GM19193 (cell line): ENCODE results near the gene SF3B4.

ENCODE experiments used
- POLR2A ChIP-seq: IDR thresholded peaks from 4 replicates; pipeline ENCODE4 v1.6.1; 2011; ENCODE audit not compliant: insufficient read depth, insufficient read length; ENCODE audit errors: extremely low read depth

The SF3B4 gene, protein sequence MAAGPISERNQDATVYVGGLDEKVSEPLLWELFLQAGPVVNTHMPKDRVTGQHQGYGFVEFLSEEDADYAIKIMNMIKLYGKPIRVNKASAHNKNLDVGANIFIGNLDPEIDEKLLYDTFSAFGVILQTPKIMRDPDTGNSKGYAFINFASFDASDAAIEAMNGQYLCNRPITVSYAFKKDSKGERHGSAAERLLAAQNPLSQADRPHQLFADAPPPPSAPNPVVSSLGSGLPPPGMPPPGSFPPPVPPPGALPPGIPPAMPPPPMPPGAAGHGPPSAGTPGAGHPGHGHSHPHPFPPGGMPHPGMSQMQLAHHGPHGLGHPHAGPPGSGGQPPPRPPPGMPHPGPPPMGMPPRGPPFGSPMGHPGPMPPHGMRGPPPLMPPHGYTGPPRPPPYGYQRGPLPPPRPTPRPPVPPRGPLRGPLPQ

DNA sequence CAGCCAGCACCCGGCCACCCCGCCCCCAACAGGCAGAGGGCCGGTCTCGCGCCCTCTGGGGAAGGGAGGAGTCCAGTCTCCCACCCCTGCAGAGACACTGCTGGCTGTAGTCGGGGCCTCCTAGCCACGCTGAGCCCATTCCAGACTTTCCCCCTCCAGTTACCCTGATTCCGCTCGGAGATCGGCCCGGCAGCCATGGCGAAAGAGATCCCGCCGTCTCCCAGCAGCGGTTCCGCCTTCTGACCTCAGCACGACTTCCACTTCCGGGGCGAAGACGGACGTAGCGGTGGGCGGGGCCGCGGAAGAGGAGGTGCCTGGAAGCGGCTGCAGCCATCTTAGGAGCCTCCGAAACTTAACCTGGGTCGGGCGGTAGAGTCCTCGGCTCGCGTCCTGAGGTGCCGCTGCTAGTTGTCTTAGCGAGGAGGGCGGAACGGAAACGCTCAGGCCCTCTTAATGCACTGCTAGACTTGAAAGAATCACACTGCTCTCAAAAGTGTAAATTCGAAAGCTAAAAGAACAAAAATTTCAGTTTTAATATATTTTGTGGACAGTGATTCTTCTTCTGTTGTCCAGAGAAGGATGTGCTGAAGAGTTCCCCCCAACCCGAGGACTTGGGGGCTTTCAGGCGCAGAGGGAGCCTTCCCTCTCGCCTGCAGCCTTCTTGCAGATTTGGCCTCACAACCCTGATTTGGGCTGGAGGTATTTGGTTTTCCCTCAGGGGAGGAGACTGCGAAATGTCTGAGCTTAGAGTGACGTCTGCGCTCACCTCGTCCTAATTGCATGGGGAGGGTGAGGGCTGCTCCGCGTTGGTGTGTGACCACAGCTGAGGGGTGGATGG, at the start of gene SF3B4:
Gene SF3B4, minus strand, starts transcription at position 241 of the 838 bp plus-strand sequence. Its CDS starts 44 bp downstream, at position 197.
- TF ChIP-seq POLR2A, result peak; percentile 96

GRCh38 chr1:149977345-149977744, 49.7 kb upstream of the SF3B4 start:
- TF ChIP-seq POLR2A, result no peak

- TF ChIP-seq POLR2A, result no peak
Measured at GRCh38 chr1:149972547-149972946, 44.9 kb upstream of the SF3B4 start.

- no peak for TF ChIP-seq POLR2A
Measured at GRCh38 chr1:149967646-149968045, 40.0 kb upstream of the SF3B4 start.

DNA sequence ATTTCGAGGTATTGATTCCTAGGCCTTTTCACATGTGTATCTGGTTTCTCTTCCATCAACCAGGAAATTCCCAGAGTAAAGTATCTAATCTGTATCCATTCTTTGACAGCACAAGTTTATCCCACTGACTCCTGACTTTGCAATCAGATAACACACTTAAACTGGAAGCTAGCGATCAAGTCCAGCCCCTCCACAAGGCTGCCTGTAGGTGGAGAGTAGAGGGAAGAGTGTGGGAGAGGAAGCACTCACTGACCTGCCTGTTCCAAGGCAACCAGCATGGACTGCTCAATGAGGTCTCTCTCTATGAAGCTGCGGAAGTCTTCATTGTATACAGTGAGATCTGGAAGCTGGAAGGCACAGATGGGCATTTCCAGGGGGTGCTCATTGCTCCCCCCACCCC, 39.4 kb upstream of the SF3B4 start:
- TF ChIP-seq POLR2A, result no peak

- TF ChIP-seq POLR2A, result no peak
Measured at GRCh38 chr1:149966405-149966804, 38.8 kb upstream of the SF3B4 start.

DNA sequence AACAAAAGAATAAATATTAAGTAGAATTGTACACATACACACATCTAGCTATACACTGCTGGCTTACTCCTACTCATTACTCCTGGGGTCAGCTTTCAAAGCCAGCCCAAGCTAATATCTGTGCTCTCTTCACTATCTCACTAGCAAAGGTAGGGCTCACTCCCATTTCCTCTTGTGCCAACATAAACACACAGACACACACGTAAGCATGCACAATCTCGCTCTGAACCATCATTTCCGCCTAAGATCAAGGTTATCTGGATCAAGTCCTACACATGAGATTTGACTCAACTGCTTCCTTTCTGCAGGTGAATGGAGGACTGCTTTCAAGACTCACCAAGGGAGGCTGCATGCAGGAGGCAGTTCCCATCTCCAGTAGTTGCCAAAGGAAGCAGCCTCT, 37.8 kb upstream of the SF3B4 start:
- TF ChIP-seq POLR2A, result no peak

DNA sequence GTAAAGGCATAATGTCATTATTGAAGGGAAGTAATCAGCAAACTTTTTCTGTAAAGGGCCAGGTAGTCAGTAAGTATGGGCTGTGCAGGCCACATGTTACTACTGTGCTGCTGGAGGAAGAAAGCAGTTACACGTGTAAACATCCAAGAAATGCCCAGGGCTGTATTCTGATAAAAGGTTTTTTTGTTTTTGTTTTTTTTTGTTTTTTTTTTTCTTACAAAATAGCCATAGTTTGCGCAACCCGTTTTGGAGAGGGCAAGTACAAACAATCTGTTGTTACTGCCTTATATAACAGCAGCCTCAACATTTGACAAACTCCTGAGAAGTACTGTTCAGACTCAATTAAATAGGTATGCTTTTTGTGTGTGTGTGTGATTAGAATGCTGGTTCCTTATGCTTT, 35.8 kb upstream of the SF3B4 start:
- TF ChIP-seq POLR2A, result no peak

DNA sequence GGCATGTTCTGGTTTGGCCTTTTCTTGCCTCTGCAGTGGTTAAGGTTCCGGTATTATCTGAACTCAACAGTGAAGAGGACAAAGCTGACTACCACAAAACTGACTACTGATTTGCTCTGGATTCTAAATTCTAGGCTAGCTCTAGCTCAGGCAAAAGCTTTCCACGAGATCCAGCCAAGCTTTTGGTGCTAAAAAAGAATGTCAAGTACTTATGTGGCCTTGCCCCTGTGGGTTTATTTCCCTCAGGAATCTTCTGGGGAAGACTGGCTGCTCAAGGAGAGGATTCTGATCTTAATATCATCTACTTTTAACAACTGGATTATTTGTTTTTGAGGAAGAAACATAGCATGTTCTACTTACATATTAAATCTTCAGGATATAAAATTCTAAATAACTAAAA, 35.1 kb upstream of the SF3B4 start:
- TF ChIP-seq POLR2A, result no peak

DNA sequence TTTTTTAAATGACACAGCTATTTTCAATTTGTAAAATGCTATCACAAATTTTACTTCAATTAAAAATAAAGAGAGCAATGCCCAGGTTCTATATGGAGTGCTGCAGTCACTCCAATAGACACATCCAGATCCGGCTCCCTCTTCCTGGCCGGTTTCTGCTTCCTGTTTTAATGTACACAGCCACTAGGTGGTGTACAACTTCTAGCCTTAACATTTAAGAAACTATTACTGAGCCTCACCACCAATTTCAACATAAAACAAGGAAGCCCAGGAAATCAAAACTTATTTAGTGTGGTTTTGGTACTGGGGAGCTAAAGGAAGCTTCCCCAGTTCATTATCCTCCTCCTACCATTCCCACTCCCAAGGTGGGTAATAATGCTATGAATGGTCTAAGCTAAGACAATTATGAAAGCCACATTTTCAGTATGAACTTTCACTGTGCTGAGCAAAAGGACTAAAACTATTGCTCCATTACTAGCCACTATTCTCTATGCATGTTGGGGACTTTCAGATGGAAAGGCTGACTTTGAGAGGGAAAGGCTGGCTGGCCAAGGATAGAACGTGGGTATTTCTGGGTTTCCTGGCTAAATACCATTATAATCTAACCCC, 34.5 kb upstream of the SF3B4 start:
- no peak for TF ChIP-seq POLR2A

- TF ChIP-seq POLR2A, result no peak
Measured at GRCh38 chr1:149949911-149950310, 22.3 kb upstream of the SF3B4 start.

DNA sequence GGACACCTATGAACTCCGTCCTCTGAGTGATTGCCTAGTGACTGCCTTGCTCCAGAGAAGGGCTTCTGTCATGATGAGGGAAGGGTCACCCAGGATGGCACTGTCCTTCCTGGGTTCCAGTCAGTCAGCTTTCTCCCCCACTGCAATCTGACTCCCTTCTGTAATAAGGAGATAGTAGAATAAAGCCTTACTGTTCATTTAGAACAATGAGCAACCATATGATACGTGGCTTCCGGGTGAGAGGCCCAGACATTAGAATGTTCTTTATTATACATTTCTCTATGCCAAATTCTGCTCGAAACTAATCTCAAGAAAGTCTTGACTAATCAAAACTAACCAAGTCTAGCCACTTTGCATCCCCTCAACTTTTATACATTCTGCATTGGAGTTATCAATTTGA, 17.6 kb upstream of the SF3B4 start:
- TF ChIP-seq POLR2A, result no peak

GRCh38 chr1:149942885-149943284, 15.3 kb upstream of the SF3B4 start:
- TF ChIP-seq POLR2A, result no peak

GRCh38 chr1:149942207-149942606, 14.6 kb upstream of the SF3B4 start:
- TF ChIP-seq POLR2A, result no peak

- no peak for TF ChIP-seq POLR2A
Measured at GRCh38 chr1:149940427-149940826, 12.8 kb upstream of the SF3B4 start.
